GM12892 (cell line): ENCODE results near the gene QRICH1.

ENCODE experiments used
- POLR2A ChIP-seq: IDR thresholded peaks from 2 replicates; pipeline ENCODE4 v1.6.1; 2011; ENCODE audit warnings: low read depth, low read length, control low read depth
- POLR2AphosphoS5 ChIP-seq: IDR thresholded peaks from 2 replicates; pipeline ENCODE4 v1.6.1; 2011; ENCODE audit warnings: low read depth, low read length, control low read depth

GRCh38 chr3:49104052-49104426, 10.2 kb upstream of the QRICH1 start:
- TF ChIP-seq POLR2A, result no peak
- no peak for TF ChIP-seq POLR2AphosphoS5
